HepG2 (cell line): ENCODE results near the gene JPH4. TPM values are rescaled to one million over a fixed set of nuclear protein-coding genes. Genes with fewer than 3 reads are reported as not detected.

Experiments
- ATAC-seq: fragments of 200-7000 bp; cut with Tn5 transposase; 3 replicates; pipeline ENCODE4 v1.9.1; 2020; ENCODE audit warnings: mild to moderate bottlenecking, moderate library complexity
- BruUV-seq: library from RNA; stranded (reverse); fragments of 400-500 nt; replicated peaks from 2 replicates; lab custom pipeline; 2021; lab: Mats Ljungman, UMichigan
- CTCF ChIA-PET: fragments of 300-600 bp; formaldehyde crosslinking; extraction: SDS; loops from one replicate; lab custom pipeline; 2021; ENCODE audit warnings: low total read pairs, inconsistent platforms, low intra/inter-chr PET ratio; lab: Yijun Ruan, JAX
- POLR2A ChIA-PET: fragments of 350-600 bp; sonication (Branson Sonifier 250); formaldehyde crosslinking; loops from one replicate; lab custom pipeline; 2020; ENCODE audit warnings: antibody characterized with exemption, inconsistent platforms; lab: Yijun Ruan, JAX
- DNase-seq: peaks from one replicate; pipeline ENCODE4 v3.0.0-alpha.2; 2015; ENCODE audit warnings: low spot score
- FAIRE-seq: peaks from 3 replicates; lab custom pipeline; 2011; peaks lifted over from hg19 to GRCh38; lab: Jason Lieb, UNC
- H2AFZ ChIP-seq: one replicate; pipeline ENCODE4 v1.6.1; 2011; ENCODE audit warnings: low read length, inconsistent platforms
- H3K27ac ChIP-seq: fragments of 300-600 bp; 3 replicates; pipeline ENCODE4 v1.8.0; 2011; ENCODE audit warnings: mixed run types, mild to moderate bottlenecking, mixed read lengths, low read length, inconsistent platforms; ENCODE audit not compliant: insufficient read depth; ENCODE audit errors: extremely low read length
- H3K27me3 ChIP-seq, 2 experiments: fragments of 200-600 bp in 1 of 2; 2 replicates in 1 of 2; 3 replicates in 1 of 2; pipeline versions ENCODE4 v1.6.0 to v1.8.0; 2011; ENCODE audit warnings: low read length in 2 of 2, mild to moderate bottlenecking in 2 of 2, moderate library complexity in 2 of 2, inconsistent platforms in 1 of 2; ENCODE audit not compliant: insufficient read depth in 2 of 2, control insufficient read depth in 1 of 2
- H3K36me3 ChIP-seq, 2 experiments: fragments of 200-600 bp in 1 of 2; replicated peaks in 1 of 2; 2 replicates in 1 of 2; 3 replicates in 1 of 2; pipeline versions ENCODE4 v1.5.1 to v1.8.0; 2011; ENCODE audit warnings: low read length in 2 of 2, inconsistent platforms in 1 of 2; ENCODE audit not compliant: insufficient read depth in 2 of 2, control insufficient read depth in 1 of 2
- H3K4me1 ChIP-seq: 2 replicates; pipeline ENCODE4 v1.5.1; 2012; ENCODE audit warnings: low read length, inconsistent platforms; ENCODE audit not compliant: insufficient read depth
- H3K4me2 ChIP-seq: 2 replicates; pipeline ENCODE4 v1.6.0; 2011; ENCODE audit warnings: low read depth, low read length, inconsistent platforms
- H3K4me3 ChIP-seq, 3 experiments: fragments of 200-600 bp in 1 of 3; sonication (generic), shearing (Covaris generic) in 1 of 3; replicated peaks in 1 of 3; 2 replicates each; pipeline ENCODE4 v1.5.1; 2011 to 2016; ENCODE audit warnings: low read length in 3 of 3, inconsistent platforms in 2 of 3, low read depth in 2 of 3, mild to moderate bottlenecking in 2 of 3, control low read depth in 1 of 3, mixed read lengths in 1 of 3; ENCODE audit not compliant: insufficient read depth in 1 of 3
- H3K79me2 ChIP-seq: one replicate; pipeline ENCODE4 v1.6.1; 2011; ENCODE audit warnings: low read length, inconsistent platforms; ENCODE audit not compliant: insufficient read depth
- H3K9ac ChIP-seq: 2 replicates; pipeline ENCODE4 v1.6.0; 2011; ENCODE audit warnings: mild to moderate bottlenecking, low read depth, low read length, inconsistent platforms; ENCODE audit not compliant: insufficient read depth
- H3K9me3 ChIP-seq: 2 replicates; pipeline ENCODE4 v1.5.1; 2012; ENCODE audit warnings: mild to moderate bottlenecking, low read length
- H4K20me1 ChIP-seq: 2 replicates; pipeline ENCODE4 v1.6.0; 2011; ENCODE audit warnings: inconsistent platforms, mild to moderate bottlenecking, low read length, moderate library complexity; ENCODE audit not compliant: insufficient read depth
- AGO2 ChIP-seq: fragments of 200-400 bp; formaldehyde crosslinking; optimal IDR thresholded peaks from 2 replicates; pipeline ENCODE3; 2017; ENCODE audit warnings: mild to moderate bottlenecking, low read depth, low read length, moderate library complexity
- FOXJ3 ChIP-seq: sonication (generic); formaldehyde crosslinking; IDR thresholded peaks from 2 replicates; pipeline ENCODE4 v1.4.0; 2020; ENCODE audit warnings: missing genetic modification reagents, mild to moderate bottlenecking, borderline replicate concordance
- FOXO1 ChIP-seq: sonication (generic); formaldehyde crosslinking; IDR thresholded peaks from 2 replicates; pipeline ENCODE4 v1.4.0; 2020; ENCODE audit warnings: missing genetic modification reagents
- HES4 ChIP-seq: sonication (generic); formaldehyde crosslinking; IDR thresholded peaks from 2 replicates; pipeline ENCODE4 v1.9.0; 2021; ENCODE audit warnings: mild to moderate bottlenecking, missing genetic modification reagents, borderline replicate concordance
- HINFP ChIP-seq: sonication (generic); formaldehyde crosslinking; IDR thresholded peaks from 2 replicates; pipeline ENCODE4 v1.4.0; 2020; ENCODE audit warnings: low read depth, mild to moderate bottlenecking, missing genetic modification reagents
- MIER3 ChIP-seq: IDR thresholded peaks from 2 replicates; pipeline ENCODE4 v1.6.1; 2016; ENCODE audit warnings: missing compliant biosample characterization, borderline replicate concordance
- NONO ChIP-seq, 2 experiments: fragments of 450-650 bp in 1 of 2; sonication (generic) in 1 of 2; formaldehyde crosslinking in 1 of 2; IDR thresholded peaks in 1 of 2; conservative IDR thresholded peaks in 1 of 2; 2 replicates each; pipeline versions ENCODE4 v1.6.1 to v1.8.0; 2017 to 2022; ENCODE audit warnings: mild to moderate bottlenecking in 1 of 2, missing genetic modification reagents in 1 of 2, moderate library complexity in 1 of 2
- SP1 ChIP-seq, 2 experiments: fragments of 450-650 bp in 1 of 2; sonication (generic) in 1 of 2; formaldehyde crosslinking in 1 of 2; IDR thresholded peaks; 2 replicates each; pipeline versions ENCODE4 v1.4.0 to v1.6.1; 2016 to 2020; ENCODE audit warnings: missing genetic modification reagents in 1 of 2
- SP2 ChIP-seq: sonication (generic); formaldehyde crosslinking; IDR thresholded peaks from 2 replicates; pipeline ENCODE4 v1.5.1; 2020; ENCODE audit warnings: mild to moderate bottlenecking, missing genetic modification reagents
- SRY ChIP-seq: sonication (generic); formaldehyde crosslinking; IDR thresholded peaks from 2 replicates; pipeline ENCODE4 v1.8.0; 2022; ENCODE audit warnings: mild to moderate bottlenecking, missing genetic modification reagents
- SSRP1 ChIP-seq: IDR thresholded peaks from 2 replicates; pipeline ENCODE4 v1.6.1; 2016; ENCODE audit warnings: control low read depth
- TRIM24 ChIP-seq: sonication (generic); formaldehyde crosslinking; IDR thresholded peaks from 2 replicates; pipeline ENCODE4 v1.8.0; 2022; ENCODE audit warnings: mild to moderate bottlenecking, missing genetic modification reagents
- ZBTB38 ChIP-seq: sonication (generic); formaldehyde crosslinking; IDR thresholded peaks from 2 replicates; pipeline ENCODE4 v1.5.1; 2020; ENCODE audit warnings: mild to moderate bottlenecking, missing genetic modification reagents
- ZC3H13 ChIP-seq: sonication (generic); formaldehyde crosslinking; IDR thresholded peaks from 2 replicates; pipeline ENCODE4 v1.8.1; 2023; ENCODE audit warnings: mild to moderate bottlenecking, missing genetic modification reagents, moderate library complexity
- ZFP36L2 ChIP-seq: sonication (generic); formaldehyde crosslinking; IDR thresholded peaks from 2 replicates; pipeline ENCODE4 v1.4.0; 2020; ENCODE audit warnings: missing genetic modification reagents
- ZNF296 ChIP-seq: sonication (generic); formaldehyde crosslinking; conservative IDR thresholded peaks from 2 replicates; pipeline ENCODE4 v1.5.0; 2020; ENCODE audit warnings: mild to moderate bottlenecking, missing genetic modification reagents
- ZNF572 ChIP-seq: sonication (generic); formaldehyde crosslinking; IDR thresholded peaks from 2 replicates; pipeline ENCODE4 v1.5.1; 2020; ENCODE audit warnings: mild to moderate bottlenecking, missing genetic modification reagents
- ZNF615 ChIP-seq: sonication (generic); formaldehyde crosslinking; IDR thresholded peaks from 2 replicates; pipeline ENCODE4 v1.5.0; 2020; ENCODE audit warnings: mild to moderate bottlenecking, missing genetic modification reagents, borderline replicate concordance
- ZNF772 ChIP-seq: sonication (generic); formaldehyde crosslinking; IDR thresholded peaks from 2 replicates; pipeline ENCODE4 v1.5.0; 2020; ENCODE audit warnings: mild to moderate bottlenecking, missing genetic modification reagents
- ZNF777 ChIP-seq: sonication (generic); formaldehyde crosslinking; IDR thresholded peaks from 2 replicates; pipeline ENCODE4 v1.4.0; 2020; ENCODE audit warnings: missing genetic modification reagents
- WGBS: methylation state at CpG from one replicate; pipeline ENCODE4 v1.1.6; 2017; ENCODE audit warnings: low lambda C conversion rate; 5-methylcytosine and 5-hydroxymethylcytosine counted together
- in situ Hi-C: cut with HindIII; loops from 2 replicates; pipeline ENCODE4 v1.10.0; 2017; ENCODE audit warnings: low pct_unique_long_range_greater_than_20kb; ENCODE audit not compliant: extremely low pct_ligation_motif_present
- intact Hi-C: fragments of 100-400 bp; cut with micrococcal nuclease; formaldehyde crosslinking; loops from one replicate; pipeline ENCODE4 v1.10.0; 2022; ENCODE audit not compliant: unreplicated experiment
- polyA plus RNA-seq, 8 experiments: library from polyadenylated mRNA; depleted of rRNA in 3 of 8; stranded (reverse) in 7 of 8; unstranded in 1 of 8; fragments of >200 nt; fragmentation: Illumina TruSeq in 4 of 8; extraction: Trizol in 4 of 8; gene quantifications; 2 replicates each; pipeline versions ENCODE4 v1.2.1 to v1.2.3, GENCODE V29; 2011 to 2016; ENCODE audit warnings: low read depth in 4 of 8, missing spikeins in 1 of 8, mixed read lengths in 1 of 8; ENCODE audit not compliant: insufficient read depth in 1 of 8
- total RNA-seq, 5 experiments: library from RNA; depleted of rRNA; stranded (reverse); fragments of >200 nt; fragmentation: Illumina TruSeq; extraction: Trizol; gene quantifications; 2 replicates each; pipeline ENCODE4 v1.2.3, GENCODE V29; 2016; ENCODE audit warnings: low read depth in 1 of 5
- TF ChIP-seq, protein P1 (sequence below): sonication (generic); formaldehyde crosslinking; IDR thresholded peaks from 2 replicates; pipeline ENCODE4 v1.8.0; 2022; ENCODE audit warnings: missing genetic modification reagents, mild to moderate bottlenecking, borderline replicate concordance

Gene JPH4
- total and polyA plus RNA-seq, 2 of the 13 experiments (the other 11 are each of a cell fraction or from before 2014, with no cell fraction given) = 0.08 to 0.22 TPM

- TF ChIP-seq NONO (IDR thresholded peaks at IDR 0.05) (no peak), NONO (CRISPR knock-in tag; conservative IDR thresholded peaks at IDR 0.05) (no peak), ZFP36L2 (CRISPR knock-in tag) (no peak), ZBTB38 (CRISPR knock-in tag) (no peak), HINFP (CRISPR knock-in tag) (no peak), FOXJ3 (no peak), SP2 (CRISPR knock-in tag) (no peak)
- TF ChIP-seq, all 625 proteins: peak for 31
These were observed 11.8 kb downstream of the JPH4 start (continued) for GRCh38 chr14:23566778-23567185.

GRCh38 chr14:23566112-23566777 lies 12.3 kb downstream of the JPH4 start:
- peaks cover 32 to 50% of the 10 kb centered on the region in 2 experiments for H3K36me3 ChIP-seq
- H3K9ac ChIP-seq = peak overlapping the region; percentile 69; the same call in 1 of the 2 replicates
- H3K79me2 ChIP-seq = peaks cover 7% of the 10 kb centered on the region
- no peaks in the 10 kb centered on the region; a peak in 1 of 5 replicates for H3K27me3 ChIP-seq
- in situ Hi-C loops = no loop called here
- no TSS peak for BruUV-seq
- H3K4me1 ChIP-seq = peaks cover 37% of the 10 kb centered on the region
- ChIA-PET POLR2A (interaction anchor here (0.7 to 6.5 kb wide), 16 partner anchors 8 to 528 kb away, joined by 3 to 113 read pairs (median 6); partner anchors contain the start of genes DHRS2, PABPN1, PCK2 and THTPA), CTCF (no interaction called here)
- no peak overlapping the region for H2AFZ ChIP-seq
- H3K4me2 ChIP-seq = peak overlapping the region; percentile 85
- WGBS = 97% methylated on average over 10 of the region's 10 CpGs
- H3K4me3 ChIP-seq = peak overlapping the region; percentile 68 to 88 (median 70)
- FAIRE-seq (no peak), DNase-seq (no peak), ATAC-seq (no peak)
- peaks cover 13% of the 10 kb centered on the region; the same call in 1 of the 2 replicates for H4K20me1 ChIP-seq
- no peaks in the 10 kb centered on the region for H3K9me3 ChIP-seq
- intact Hi-C loops = loop anchor here (5.0 kb wide), 1 partner anchor 346 kb away; no protein-coding TSS in a partner anchor
- no peak overlapping the region for H3K27ac ChIP-seq
- TF ChIP-seq TRIM24 (CRISPR knock-in tag) (peak; percentile 68; the same call in 1 of the 2 replicates), ZNF615 (CRISPR knock-in tag) (0 out of 2 replicates have a peak, but pooled peaks have one; percentile 18), HES4 (CRISPR knock-in tag) (0 out of 2 replicates have a peak, but pooled peaks have one; percentile 59), SP1 (IDR thresholded peaks at IDR 0.05) (no peak), SP1 (CRISPR knock-in tag; IDR thresholded peaks at IDR 0.05) (no peak), AGO2 (peak; percentile 22), MIER3 (no peak), SRY (CRISPR knock-in tag) (0 out of 2 replicates have a peak, but pooled peaks have one; percentile 1), SSRP1 (CRISPR knock-in tag) (0 out of 2 replicates have a peak, but pooled peaks have one; percentile 23), ZNF572 (CRISPR knock-in tag) (peak; percentile 76; the same call in 1 of the 2 replicates), ZNF777 (0 out of 2 replicates have a peak, but pooled peaks have one; percentile 30), ZC3H13 (CRISPR knock-in tag) (peak; percentile 60; the same call in 1 of the 2 replicates), ZNF296 (CRISPR knock-in tag) (no peak), ZNF772 (0 out of 2 replicates have a peak, but pooled peaks have one; percentile 11), FOXO1 (CRISPR knock-in tag) (0 out of 2 replicates have a peak, but pooled peaks have one; percentile 6)
- TF ChIP-seq, protein P1, sequence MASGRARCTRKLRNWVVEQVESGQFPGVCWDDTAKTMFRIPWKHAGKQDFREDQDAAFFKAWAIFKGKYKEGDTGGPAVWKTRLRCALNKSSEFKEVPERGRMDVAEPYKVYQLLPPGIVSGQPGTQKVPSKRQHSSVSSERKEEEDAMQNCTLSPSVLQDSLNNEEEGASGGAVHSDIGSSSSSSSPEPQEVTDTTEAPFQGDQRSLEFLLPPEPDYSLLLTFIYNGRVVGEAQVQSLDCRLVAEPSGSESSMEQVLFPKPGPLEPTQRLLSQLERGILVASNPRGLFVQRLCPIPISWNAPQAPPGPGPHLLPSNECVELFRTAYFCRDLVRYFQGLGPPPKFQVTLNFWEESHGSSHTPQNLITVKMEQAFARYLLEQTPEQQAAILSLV (CRISPR knock-in tag) = 0 out of 2 replicates have a peak, but pooled peaks have one; percentile 5
